K562 (cell line): ENCODE measurements around the gene C10orf143. TPM values are rescaled to one million over a fixed set of nuclear protein-coding genes. Genes with fewer than 3 reads are reported as not detected.

Experiments
- ATAC-seq: fragments of 200-7000 bp; cut with Tn5 transposase; 3 replicates; pipeline ENCODE4 v1.9.1; 2020; ENCODE audit warnings: moderate library complexity
- BruUV-seq: library from RNA; stranded (reverse); fragments of 400-500 nt; replicated peaks from 2 replicates; lab custom pipeline; 2021; lab: Mats Ljungman, UMichigan
- CTCF ChIA-PET: fragments of 300-600 bp; formaldehyde crosslinking; extraction: SDS; loops from one replicate; lab custom pipeline; 2021; ENCODE audit warnings: low intra/inter-chr PET ratio; lab: Yijun Ruan, JAX
- POLR2A ChIA-PET: fragments of 300-600, 350-650 bp; sonication (Branson Sonifier 250); formaldehyde crosslinking; extraction: SDS; loops from one replicate; lab custom pipeline; 2021; ENCODE audit warnings: antibody characterized with exemption, inconsistent platforms; lab: Yijun Ruan, JAX
- DNase-seq, 4 experiments: peaks; one replicate each; pipeline versions ENCODE4 v3.0.0 to v3.0.0-alpha.2; 2011 to 2018; ENCODE audit warnings: low spot score in 3 of 4, mixed read lengths in 3 of 4; ENCODE audit errors: extremely low read depth in 1 of 4
- FAIRE-seq: peaks from 2 replicates; lab custom pipeline; 2011; peaks lifted over from hg19 to GRCh38; lab: Jason Lieb, UNC
- H2AFZ ChIP-seq: 2 replicates; pipeline ENCODE4 v1.6.0; 2011; ENCODE audit warnings: low read depth, low read length, control low read depth, inconsistent platforms
- H3K27ac ChIP-seq: fragments of 200-600 bp; 3 replicates; pipeline ENCODE4 v1.8.0; 2011; ENCODE audit warnings: low read depth, mild to moderate bottlenecking, control low read depth, inconsistent platforms, low read length, moderate library complexity, mixed read lengths; ENCODE audit errors: extremely low read depth
- H3K27me3 ChIP-seq, 2 experiments: fragments of 300-600 bp in 1 of 2; 2 replicates in 1 of 2; 3 replicates in 1 of 2; pipeline versions ENCODE4 v1.6.0 to v1.8.0; 2011; ENCODE audit warnings: inconsistent platforms in 2 of 2, low read length in 2 of 2, mild to moderate bottlenecking in 1 of 2, mixed read lengths in 1 of 2, moderate library complexity in 1 of 2; ENCODE audit not compliant: control insufficient read depth in 2 of 2, insufficient read depth in 2 of 2
- H3K36me3 ChIP-seq: fragments of 300-600 bp; 3 replicates; pipeline ENCODE4 v1.8.0; 2011; ENCODE audit warnings: mild to moderate bottlenecking, low read length, inconsistent platforms; ENCODE audit not compliant: control insufficient read depth, insufficient read depth
- H3K4me1 ChIP-seq, 2 experiments: fragments of 200-600 bp in 1 of 2; replicated peaks in 1 of 2; 2 replicates in 1 of 2; 3 replicates in 1 of 2; pipeline versions ENCODE4 v1.5.1 to v1.8.0; 2011; ENCODE audit warnings: inconsistent platforms in 2 of 2, low read length in 2 of 2, mild to moderate bottlenecking in 1 of 2, mixed read lengths in 1 of 2, moderate library complexity in 1 of 2; ENCODE audit not compliant: control insufficient read depth in 2 of 2, insufficient read depth in 2 of 2
- H3K4me2 ChIP-seq: 2 replicates; pipeline ENCODE4 v1.6.1; 2011; ENCODE audit warnings: low read length, control low read depth, inconsistent platforms, mixed read lengths; ENCODE audit not compliant: insufficient read depth
- H3K4me3 ChIP-seq: fragments of 200-600 bp; sonication (generic), shearing (Covaris generic); 2 replicates; pipeline ENCODE4 v1.5.1; 2016; ENCODE audit warnings: control low read depth, inconsistent platforms
- H3K79me2 ChIP-seq: fragments of 200-600 bp; 3 replicates; pipeline ENCODE4 v1.8.0; 2011; ENCODE audit warnings: low read length, inconsistent platforms; ENCODE audit not compliant: control insufficient read depth, insufficient read depth
- H3K9ac ChIP-seq, 2 experiments: 2 replicates each; pipeline versions ENCODE4 v1.6.0 to v1.6.1; 2011; ENCODE audit warnings: low read depth in 2 of 2, low read length in 2 of 2, control low read depth in 1 of 2, inconsistent platforms in 1 of 2, mild to moderate bottlenecking in 1 of 2, mixed read lengths in 1 of 2; ENCODE audit not compliant: insufficient read depth in 1 of 2
- H3K9me1 ChIP-seq: one replicate; pipeline ENCODE4 v1.6.0; 2011; ENCODE audit warnings: inconsistent platforms, mild to moderate bottlenecking, low read length, moderate library complexity; ENCODE audit not compliant: control insufficient read depth, insufficient read depth
- H3K9me3 ChIP-seq: replicated peaks from 2 replicates; pipeline ENCODE4 v1.5.1; 2011; ENCODE audit warnings: low read depth, low read length, inconsistent platforms; ENCODE audit not compliant: control insufficient read depth, insufficient read depth
- H4K20me1 ChIP-seq: replicated peaks from 2 replicates; pipeline ENCODE4 v1.6.1; 2011; ENCODE audit warnings: low read length, inconsistent platforms, mixed read lengths; ENCODE audit not compliant: control insufficient read depth, insufficient read depth
- MGA ChIP-seq: fragments of 450-650 bp; IDR thresholded peaks from 2 replicates; pipeline ENCODE4 v1.6.1; 2016; ENCODE audit warnings: mild to moderate bottlenecking, moderate library complexity
- PHB ChIP-seq: fragments of 250-450 bp; sonication (Bioruptor Pico); IDR thresholded peaks from 2 replicates; pipeline ENCODE4 v1.5.0; 2021
- WGBS: fragments of 100-300 bp; shearing (Covaris generic); methylation state at CpG from one replicate; pipeline ENCODE4 v1.1.6; 2016; ENCODE audit warnings: low coverage, mixed read lengths; ENCODE audit not compliant: insufficient coverage; ENCODE audit errors: missing lambda C conversion rate; 5-methylcytosine and 5-hydroxymethylcytosine counted together
- in situ Hi-C: fragments of 300-500 bp; cut with MboI; formaldehyde crosslinking; loops from 4 replicates; pipeline ENCODE4 v1.15.0; 2018; ENCODE audit warnings: inconsistent platforms, mixed read lengths
- intact Hi-C: fragments of 100-400 bp; cut with micrococcal nuclease; formaldehyde crosslinking; loops from 2 replicates; pipeline ENCODE4 v1.14.2; 2022
- polyA plus RNA-seq, 8 experiments: library from polyadenylated mRNA; depleted of rRNA in 4 of 8; stranded (reverse) in 5 of 8; unstranded in 3 of 8; fragments of >200 nt; fragmentation: Nextera tagmentation in 2 of 8; fragmentation: Illumina TruSeq in 1 of 8; extraction: Ambion mirVana in 2 of 8; extraction: Trizol in 1 of 8; gene quantifications; 2 replicates each; pipeline versions ENCODE4 v1.2.1 to v1.2.3, GENCODE V29; 2011 to 2014; ENCODE audit warnings: inconsistent platforms in 1 of 8, missing spikeins in 1 of 8
- total RNA-seq, 7 experiments: library from RNA; depleted of rRNA in 6 of 7; stranded (reverse); fragments of >200 nt in 6 of 7; fragmentation: Illumina TruSeq in 2 of 7; extraction: Trizol in 2 of 7; gene quantifications; 2 replicates each; pipeline versions ENCODE4 v1.2.1 to v1.2.3, GENCODE V29; 2011 to 2021; ENCODE audit warnings: low replicate concordance in 1 of 7

Gene C10orf143
- total and polyA plus RNA-seq, 9 of the 15 experiments (the other 6 are each of a cell fraction or from before 2014, with no cell fraction given): 0.07 to 0.42 (median 0.25) TPM; not detected in 2

GRCh38 chr10:130045801-130046321, 64.8 kb downstream of the C10orf143 start:
- no TSS peak for BruUV-seq
- in situ Hi-C loops (no loop called here), intact Hi-C loops (no loop called here)
- no peak overlapping the region for H3K4me2 ChIP-seq
- H3K9me3 ChIP-seq: no peaks in the 10 kb centered on the region
- no peaks in the 10 kb centered on the region for H3K36me3 ChIP-seq
- H3K27me3 ChIP-seq: peaks cover 4 to 21% of the 10 kb centered on the region in 2 experiments; a peak in 4 of 5 replicates
- H4K20me1 ChIP-seq: no peaks in the 10 kb centered on the region; the same call in 1 of the 2 replicates
- H3K9ac ChIP-seq: no peak overlapping the region
- DNase-seq (no peak), ATAC-seq (no peak), FAIRE-seq (no peak)
- no peaks in the 10 kb centered on the region for H3K9me1 ChIP-seq
- H3K79me2 ChIP-seq: no peaks in the 10 kb centered on the region
- no peak overlapping the region for H2AFZ ChIP-seq
- ChIA-PET POLR2A (no interaction called here), CTCF (no interaction called here)
- H3K4me3 ChIP-seq: no peak overlapping the region
- no peak for TF ChIP-seq PHB
- TF ChIP-seq MGA: peak; percentile 41; the same call in 1 of the 2 replicates
- 0% methylated on average over 1 of the region's 43 CpGs for WGBS
- H3K27ac ChIP-seq: no peak overlapping the region
- peaks cover 0 to 11% of the 10 kb centered on the region in 2 experiments; a peak in 2 of 5 replicates for H3K4me1 ChIP-seq
